NCI-H187 treated with DMSO at 0.1 percent for 48 hours (cell line): ENCODE data around the gene METTL13.

Experiments
- DNase-seq: peaks from one replicate; lab custom pipeline; 2025; lab: John Stamatoyannopoulos, UW

The METTL13 gene, protein sequence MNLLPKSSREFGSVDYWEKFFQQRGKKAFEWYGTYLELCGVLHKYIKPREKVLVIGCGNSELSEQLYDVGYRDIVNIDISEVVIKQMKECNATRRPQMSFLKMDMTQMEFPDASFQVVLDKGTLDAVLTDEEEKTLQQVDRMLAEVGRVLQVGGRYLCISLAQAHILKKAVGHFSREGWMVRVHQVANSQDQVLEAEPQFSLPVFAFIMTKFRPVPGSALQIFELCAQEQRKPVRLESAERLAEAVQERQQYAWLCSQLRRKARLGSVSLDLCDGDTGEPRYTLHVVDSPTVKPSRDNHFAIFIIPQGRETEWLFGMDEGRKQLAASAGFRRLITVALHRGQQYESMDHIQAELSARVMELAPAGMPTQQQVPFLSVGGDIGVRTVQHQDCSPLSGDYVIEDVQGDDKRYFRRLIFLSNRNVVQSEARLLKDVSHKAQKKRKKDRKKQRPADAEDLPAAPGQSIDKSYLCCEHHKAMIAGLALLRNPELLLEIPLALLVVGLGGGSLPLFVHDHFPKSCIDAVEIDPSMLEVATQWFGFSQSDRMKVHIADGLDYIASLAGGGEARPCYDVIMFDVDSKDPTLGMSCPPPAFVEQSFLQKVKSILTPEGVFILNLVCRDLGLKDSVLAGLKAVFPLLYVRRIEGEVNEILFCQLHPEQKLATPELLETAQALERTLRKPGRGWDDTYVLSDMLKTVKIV

DNA sequence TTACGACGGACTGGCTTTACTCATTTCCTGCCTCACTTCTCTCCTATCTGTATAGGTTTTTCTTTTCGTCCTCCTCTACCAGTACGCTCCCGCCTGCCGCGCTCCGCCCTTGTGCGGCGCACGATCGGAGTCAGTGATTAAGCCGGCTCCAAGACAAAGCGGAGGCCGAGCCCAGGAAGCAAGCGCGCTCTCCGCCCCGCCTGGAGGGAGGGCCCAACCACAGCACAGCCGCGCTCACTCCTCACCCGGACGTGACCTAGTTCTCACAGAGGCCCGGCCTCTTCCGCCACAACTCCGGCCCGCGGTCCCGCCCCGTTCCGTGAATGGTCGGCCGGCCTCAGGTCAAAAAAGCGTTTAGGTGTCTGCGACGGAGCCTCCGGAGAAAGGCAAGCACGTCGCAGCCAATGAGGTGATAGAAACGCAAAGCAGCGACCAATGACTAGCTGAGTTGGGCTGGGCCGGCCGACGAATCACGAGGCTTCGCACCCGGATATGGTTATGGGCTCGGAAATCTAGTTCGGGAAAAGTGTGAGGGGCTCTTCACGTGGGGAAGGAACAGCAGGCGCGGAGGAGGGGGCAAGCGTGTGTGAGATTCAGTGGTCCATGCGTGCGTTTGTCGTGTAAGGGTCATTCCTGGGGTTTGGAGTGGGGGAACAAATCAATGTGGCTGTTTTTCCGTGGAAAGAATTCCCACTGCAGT, at the start of gene METTL13:
METTL13 (plus strand) TSS at position 485 of the 700 bp plus-strand sequence. CDS start 308 bp downstream, outside the sequence.
- DNase-seq = peak; percentile 100

DNA sequence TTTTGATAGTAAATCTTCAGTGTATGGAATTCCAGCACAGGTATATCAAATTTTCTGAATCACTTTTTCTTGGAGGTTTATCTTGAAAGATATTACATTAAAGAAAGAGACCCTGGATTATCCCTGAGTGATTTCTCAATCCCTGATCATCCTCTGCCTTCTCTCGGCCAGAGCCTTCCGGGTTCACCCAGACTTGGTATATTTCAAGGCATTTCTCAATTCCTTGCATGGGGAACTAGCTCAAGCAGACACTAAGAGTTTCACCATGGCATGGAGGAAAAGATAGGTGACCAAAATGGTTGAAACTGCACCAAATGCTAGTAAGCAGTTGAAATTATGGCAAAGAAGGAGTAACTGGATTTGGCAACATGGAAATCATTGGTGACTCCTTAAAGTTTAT, 45.3 kb upstream of the METTL13 start:
- no peak for DNase-seq

DNA sequence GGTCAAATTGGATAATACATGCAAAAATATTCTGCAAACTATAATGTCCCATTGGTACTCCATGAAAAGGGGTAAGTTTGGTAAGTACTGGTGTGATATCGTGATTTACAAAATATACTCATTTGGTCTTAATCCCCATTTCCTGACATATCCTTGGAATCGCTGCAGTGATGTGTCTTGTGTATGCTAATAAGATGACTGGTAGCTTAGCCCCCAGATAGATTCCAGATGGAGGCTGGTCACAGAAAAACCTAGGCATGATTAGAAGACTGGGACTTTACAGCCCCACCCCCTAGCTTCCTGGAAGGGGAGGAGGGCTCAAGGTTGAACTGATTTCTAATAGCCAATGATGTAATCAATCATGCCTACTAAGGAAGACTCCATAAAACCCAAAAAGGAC, 42.5 kb upstream of the METTL13 start:
- no peak for DNase-seq

DNA sequence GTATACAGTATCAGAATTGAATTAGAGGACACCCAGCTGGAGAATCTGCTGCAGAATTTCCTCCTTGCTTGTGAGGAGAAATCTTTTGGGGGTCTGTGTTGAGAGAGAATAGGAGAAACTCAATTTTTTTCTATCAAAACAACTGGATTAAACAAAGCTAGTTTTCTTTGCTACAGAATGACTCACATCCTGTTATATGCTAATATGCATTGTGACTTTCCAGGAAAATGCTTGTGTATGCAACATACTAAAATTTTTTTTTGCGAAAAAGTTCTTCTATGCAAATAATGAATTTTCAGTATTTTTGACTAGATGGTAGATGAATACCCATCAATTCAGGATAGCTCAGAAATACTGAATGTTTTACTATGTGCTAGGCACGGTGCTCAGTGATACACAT, 41.8 kb upstream of the METTL13 start:
- no peak for DNase-seq

DNA sequence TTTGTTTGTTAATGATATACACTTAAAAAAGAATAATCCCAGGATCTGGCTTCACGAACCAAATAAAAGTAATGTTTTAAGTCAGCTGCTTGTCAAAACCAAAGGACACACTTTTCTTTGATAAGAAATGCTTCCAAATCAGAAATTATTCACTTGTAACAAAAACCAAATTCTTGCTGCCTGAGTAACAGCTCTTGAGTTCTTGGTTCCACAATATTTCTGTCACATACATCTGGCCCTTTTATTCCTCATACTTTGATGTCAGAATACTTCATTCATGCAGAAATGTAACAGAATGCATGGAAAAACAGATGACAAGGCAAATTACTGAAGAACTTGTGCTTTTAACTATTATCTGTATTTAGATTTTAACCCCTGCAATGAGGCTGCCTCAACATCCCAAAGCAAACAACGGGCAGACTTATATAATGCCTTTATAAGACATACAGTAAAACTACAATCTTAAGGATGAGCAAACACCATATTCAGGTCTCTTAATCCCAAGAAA, 41.0 kb upstream of the METTL13 start:
- DNase-seq = no peak

DNA sequence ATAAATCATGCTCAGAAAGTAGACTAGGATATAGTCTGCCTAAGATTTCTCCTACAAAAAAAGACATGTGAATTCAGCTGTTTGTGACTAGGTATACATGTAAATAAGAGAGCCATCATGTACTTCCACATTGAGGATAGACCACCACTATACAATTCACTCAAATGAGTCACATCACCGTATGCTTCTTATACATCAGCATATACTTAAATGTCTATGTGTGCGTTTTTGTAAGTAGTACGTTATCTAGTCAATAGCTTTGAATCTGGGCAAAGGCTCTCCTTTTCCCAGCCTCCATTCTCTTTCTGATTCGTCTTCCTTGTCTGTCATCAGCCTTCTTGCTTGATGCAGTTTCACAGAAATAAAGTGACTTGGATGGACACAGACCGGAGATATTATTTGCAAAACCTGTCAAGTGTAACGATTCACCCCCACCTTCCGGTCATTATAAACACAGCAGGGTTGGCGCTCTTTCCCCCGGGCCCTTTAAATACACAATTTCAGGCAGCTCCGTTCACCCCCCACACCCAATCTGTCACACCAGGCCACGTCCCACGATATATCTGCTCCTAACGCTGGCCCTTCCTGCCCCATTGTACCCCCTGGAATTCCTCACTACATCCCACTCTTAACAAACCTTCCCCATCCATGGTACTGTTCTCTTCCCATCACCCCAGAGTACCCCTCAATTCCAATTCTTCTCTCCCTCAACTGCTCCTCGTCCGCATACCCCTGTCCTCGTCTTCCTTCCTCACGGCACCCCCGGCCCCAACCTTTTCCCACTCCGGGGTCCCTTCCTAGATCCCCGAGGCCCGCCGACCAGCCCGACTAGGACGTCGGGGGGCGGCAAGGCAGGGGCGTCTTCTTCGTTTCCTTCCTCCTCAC, 40.2 kb upstream of the METTL13 start:
- peak; percentile 30 for DNase-seq

DNA sequence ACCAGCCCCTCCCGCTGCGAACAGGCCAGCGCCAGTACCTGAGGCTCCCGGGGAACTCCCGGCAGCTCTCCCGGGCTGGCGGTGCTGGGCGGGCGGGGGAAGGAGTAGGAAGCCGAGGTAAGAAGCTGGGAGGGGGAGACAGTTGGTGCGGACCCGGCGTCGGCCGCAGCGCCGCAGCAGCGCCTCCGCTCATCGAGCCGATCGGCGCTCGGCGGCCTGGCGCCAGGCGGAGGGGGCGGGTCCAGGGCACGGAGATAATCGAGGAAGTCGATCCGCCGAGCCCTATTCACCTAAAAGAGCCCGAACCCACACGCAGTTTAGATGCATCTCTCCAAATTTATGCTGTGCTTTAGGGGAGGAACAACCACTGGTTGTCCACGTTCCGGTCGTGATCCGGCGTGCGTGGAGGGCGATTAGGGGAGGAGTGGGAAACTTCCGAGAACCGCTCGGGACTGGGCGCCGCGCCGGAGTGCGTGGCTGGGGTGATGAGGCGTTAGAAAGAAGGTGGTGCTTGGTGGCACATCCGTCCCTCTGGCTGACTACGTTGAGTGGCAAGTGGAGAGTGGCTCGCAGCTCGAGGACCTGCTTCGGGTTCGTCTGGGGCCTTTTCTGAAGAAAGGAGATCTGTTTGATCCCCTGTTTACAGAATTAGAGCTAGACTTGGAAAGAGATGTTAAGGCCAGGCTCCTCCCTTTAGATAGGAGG, 39.4 kb upstream of the METTL13 start, which contains the start of gene VAMP4:
VAMP4 (minus strand) TSS at position 194 of the 705 bp plus-strand sequence. CDS start 3,651 bp downstream, outside the sequence.
- peak; percentile 74 for DNase-seq

DNA sequence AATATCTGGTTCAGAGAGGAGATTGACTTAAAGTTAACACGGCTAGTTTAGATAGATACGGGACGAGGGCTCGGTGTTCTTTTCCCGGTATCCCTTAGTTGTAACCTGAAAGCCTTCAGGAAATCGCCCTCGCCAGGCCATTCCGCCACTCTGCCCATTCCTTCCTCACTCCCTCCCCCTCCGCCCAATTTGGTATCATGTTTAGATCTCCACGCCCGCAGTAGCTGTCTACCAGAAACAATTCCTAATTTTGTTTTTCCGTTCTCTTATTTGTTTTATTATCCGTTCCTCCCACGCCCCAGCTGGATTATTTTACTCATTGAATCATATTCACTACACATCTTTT, 38.9 kb upstream of the METTL13 start:
- DNase-seq = no peak

DNA sequence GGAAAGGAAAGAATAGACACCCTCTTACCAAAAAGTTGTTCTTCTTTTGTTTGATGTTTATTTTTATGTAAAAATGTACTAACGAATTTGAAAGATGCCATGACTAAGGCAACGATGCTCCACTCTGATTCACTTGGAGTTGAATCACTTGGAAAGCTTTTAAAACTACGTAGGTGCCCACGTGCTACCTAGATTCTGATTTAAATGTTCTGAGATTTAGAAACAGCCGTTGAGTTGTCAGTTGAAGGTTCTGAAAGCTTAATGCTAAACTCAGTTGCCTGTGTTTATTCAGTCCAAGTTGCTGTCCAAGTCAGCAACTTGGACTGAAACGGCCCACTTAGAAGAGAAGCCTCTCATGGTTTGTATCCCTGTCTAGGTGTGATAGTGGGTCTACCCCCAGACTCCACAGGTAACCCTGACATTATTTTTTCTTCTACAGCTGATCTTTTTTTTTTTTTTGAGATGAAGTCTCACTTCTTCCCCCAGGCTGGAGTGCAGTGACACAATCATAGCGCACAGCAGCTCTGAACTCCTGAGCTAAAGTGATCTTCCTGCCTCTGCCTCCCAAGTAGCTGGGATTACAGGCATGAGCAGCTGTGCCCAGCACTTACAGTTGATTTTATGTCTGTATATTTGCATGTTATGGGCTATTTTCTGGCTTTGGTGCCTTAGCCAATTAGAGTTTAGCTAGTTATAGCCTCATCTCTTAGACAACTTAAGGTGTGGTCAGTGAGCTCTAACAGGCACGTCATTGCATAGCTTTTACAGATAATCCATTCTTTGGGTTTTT, 38.2 kb upstream of the METTL13 start:
- DNase-seq = no peak

DNA sequence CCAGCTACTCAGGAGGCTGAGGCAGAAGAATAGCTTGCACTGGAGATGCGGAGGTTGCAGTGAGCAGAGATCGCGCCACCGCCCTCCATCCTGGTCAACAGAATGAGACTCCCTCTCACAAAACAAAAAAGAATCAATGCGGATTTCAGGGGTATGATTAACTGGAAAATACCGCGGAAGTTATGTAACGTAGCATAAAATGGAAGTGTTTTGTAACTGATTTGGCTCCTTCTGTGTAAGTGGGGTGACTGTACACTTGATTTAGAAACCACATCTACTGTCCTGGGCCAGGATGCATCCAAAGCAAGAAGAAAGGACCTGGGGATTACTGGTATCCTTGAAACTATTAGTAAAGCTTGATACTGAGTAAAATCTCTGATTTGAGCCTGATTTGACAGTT, 36.5 kb upstream of the METTL13 start:
- no peak for DNase-seq

DNA sequence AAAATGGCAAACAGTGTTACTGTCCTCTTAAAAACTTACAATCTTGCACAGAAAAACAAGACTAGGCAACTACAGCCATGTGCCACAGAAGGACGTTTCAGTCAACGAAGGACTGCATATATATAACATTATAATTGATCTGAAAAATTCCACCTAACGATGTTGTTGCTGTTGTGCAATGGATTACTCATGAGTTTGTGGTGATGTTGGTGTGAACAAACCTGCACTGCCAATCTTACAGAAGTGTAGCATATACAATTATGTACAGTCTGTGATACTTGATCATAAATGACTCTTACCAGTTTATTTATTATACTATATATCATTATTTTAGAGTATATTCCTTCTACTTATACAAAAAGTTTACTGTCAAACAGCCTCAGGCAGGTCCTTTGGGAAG, 32.8 kb upstream of the METTL13 start:
- no peak for DNase-seq

DNA sequence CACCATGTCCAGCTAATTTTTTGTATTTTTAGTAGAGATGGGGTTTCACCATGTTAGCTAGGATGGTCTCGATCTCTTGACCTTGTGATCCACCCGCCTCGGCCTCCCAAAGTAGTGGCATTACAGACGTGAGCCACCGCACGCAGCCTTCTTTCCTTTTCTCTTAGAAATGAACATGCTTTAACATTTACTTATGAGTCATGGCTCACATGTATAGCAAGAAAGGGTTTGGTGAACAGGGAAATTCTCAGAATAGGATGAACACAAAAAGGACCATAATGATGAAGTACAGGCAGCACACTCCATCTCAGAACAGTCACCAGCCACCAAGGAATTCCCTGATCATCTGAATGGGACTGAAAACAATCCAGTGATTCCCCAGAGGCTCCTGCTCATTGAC, 30.2 kb upstream of the METTL13 start:
- no peak for DNase-seq

DNA sequence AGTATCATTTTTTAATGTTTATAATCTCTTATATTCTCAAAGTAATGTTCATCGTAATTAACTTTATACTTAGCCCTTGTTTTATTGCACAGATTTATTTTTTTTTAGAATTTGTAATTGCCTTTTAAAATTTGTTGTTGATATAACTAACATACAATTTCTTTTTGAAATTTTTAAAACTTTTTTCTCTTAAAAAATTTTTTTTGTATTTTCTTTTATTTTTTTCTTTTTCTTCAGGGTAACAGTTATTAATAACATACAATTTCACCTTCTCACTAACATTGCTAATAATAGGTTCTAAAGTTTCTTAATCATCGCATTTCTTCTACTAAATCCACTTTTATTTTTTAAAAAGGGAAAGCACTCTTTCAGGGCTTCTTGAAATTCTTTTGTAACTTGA, 28.3 kb upstream of the METTL13 start:
- DNase-seq = no peak

DNA sequence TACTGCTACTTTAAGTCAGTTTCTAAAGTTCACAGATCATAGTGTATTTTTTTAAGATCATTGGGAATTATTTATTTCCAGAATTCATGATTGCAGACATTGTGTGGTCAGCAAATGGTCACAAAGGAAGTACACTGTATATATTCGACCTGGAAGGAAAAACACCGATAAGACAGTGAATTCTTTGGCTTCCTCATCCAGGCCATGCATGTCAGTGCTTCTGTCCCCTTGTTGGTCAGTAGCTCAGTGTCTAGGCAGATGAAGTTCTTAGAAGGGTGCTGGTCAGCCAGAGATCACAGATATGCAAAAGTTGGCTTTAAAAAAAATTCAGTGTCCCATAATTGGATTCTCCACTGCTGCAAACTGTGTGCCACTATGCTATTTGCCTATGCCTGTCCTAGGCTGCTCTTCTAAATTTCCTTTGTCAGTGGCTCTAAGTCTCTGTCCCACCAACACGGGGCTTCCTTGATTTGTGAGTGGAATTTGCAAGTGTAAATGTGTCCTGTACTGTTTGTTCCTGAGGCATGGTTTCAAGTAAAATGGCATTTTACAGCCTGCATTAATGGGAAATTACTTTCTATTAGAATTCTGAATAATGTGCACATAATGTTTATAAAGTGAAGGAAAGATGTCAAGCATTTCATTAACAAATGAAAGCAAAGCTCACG, 27.6 kb upstream of the METTL13 start:
- DNase-seq = no peak

DNA sequence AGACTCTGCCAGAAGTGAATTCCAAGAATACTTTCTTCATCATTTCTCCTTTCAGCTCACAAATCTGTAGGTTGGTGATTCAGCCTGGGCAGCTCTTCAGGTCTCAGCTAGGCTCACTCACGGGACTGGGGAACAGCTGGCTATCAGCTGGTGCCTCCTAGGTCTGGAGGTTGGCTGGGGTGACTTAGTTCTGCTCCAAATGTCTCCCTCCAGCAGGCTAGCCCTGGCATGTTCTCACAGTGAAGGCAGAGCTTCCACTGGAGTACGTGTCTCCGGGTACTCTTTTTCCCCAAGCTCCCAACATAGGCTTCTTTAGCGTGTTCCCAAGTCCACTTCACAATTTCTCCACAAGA, 27.1 kb upstream of the METTL13 start:
- DNase-seq = no peak

DNA sequence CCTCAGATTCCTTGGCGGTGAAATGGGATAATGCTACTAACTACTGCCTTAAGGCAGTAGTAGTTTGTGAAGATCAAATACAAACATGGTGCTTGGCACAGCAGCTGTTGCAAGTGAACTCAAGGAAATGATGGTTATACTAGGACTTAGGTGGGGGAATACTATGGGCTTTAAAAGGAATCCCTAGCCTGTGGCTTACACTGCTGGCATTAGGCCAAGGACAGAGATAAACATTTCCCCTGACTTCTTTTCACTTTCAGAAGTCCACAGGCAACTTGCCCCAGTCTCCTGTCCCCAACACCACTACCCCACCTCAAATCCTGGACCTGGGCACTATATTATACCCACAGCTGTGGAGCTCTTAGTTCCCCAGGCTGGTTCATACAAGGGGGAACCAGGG, 26.5 kb upstream of the METTL13 start:
- no peak for DNase-seq

DNA sequence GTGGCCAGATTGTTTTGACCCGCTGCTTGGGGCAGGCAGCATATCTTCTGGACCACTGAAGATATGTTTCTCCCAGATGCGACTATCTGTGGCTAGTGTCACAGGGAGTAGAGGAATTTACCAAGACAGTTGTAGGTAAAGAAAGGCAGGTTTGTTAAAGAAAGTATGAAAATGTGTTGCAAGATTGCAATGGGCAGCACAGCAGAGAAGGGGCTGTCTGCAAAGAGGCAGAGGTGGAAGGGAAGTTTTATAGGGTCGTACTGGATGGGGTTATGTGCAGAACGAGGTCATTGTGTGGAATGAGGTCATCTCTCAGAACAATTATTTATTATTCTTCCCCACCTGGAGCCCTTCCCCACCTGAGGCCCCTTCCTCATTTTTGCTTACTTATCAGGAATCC, 24.6 kb upstream of the METTL13 start:
- DNase-seq = no peak

DNA sequence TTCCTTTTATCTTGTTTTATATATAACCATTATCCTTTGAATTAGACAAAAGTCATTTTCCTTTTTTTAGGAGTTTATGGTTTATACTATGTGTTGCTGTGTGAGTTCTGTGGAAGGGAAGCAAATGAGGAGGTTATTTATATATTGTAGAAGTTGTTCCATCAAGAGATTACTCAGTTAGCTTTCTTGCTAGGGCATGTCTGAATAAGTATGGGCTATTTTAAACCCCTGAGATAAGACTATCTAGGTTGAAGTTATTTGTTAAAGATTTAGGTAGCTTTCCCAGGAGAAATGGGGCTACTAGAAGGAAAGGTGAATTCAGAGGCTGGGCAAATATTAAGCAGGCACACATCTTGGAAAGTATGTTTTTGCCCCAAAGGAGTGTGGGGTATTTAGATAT, 23.4 kb upstream of the METTL13 start:
- no peak for DNase-seq

DNA sequence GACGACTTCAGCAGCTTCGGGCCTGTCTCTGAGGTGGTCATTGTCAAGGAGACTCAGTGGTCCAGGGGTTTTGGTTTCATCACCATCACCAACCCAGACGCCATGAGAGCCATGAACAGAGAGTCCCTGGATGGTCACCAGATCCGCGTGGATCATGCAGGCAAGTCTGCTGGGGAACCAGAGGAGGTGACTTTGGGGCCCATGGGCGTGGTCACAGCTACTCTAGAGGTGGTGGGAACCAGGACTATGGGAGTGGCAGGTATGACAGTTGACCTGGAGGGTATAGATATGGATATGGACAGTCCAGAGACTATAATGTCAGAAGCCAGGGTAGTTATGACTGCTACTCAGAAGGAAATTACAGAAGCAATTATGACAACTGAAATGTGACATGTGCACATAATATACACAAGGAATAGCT, 19.3 kb upstream of the METTL13 start:
- DNase-seq = no peak

DNA sequence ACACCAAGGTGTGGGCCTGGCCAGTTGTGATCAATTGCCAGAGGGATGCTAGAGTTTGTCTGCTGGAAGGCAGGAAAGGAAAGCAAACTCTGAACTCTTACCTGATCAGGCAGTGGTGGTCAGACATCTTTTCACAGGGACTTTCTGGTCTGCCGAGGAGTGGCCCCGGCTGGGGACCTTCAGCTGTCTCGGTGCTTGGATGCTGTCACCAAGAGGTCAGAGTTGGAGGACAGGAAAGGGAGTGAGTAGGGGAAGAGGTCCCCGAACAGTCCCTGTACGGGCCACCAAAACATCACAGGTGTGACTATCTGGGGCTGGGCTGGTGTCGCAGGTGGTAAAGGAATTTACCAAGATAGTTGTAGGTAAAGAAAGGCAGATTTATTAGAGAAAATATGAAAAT, 17.7 kb upstream of the METTL13 start:
- no peak for DNase-seq
